Right ventricle myocardium inferior (tissue), 1 donor: ENCODE data around the gene DHRS4L2. TPM values are rescaled to one million over a fixed set of nuclear protein-coding genes. Genes with fewer than 3 reads are reported as not detected.
"Not testable (repeated sequence)": the region's sequence is repeated elsewhere in the genome, so short reads cannot be mapped to it uniquely, and the experiment has no call there.

Source experiments
- ATAC-seq: fragments of 200-7000 bp; cut with Tn5 transposase; one replicate; pipeline ENCODE4 v1.9.1; 2020; ENCODE audit warnings: mild to moderate bottlenecking, moderate library complexity
- DNase-seq: peaks from one replicate; pipeline ENCODE4 v3.0.0; 2021; ENCODE audit errors: missing footprints
- intact Hi-C: fragments of 100-400 bp; cut with DNase I; formaldehyde crosslinking; loops from one replicate; pipeline ENCODE4 v1.11.0; 2022
- long read RNA-seq: library from polyadenylated mRNA; unstranded; transcript quantifications from one replicate; pipeline ENCODE4 v2.0.0, GENCODE V29; 2021
- total RNA-seq: library from RNA; stranded (reverse); fragmentation: NEBNext Ultra II Directional; extraction: Animal tissue kit (Norgen Biotek cat#: 25700); gene quantifications from one replicate; pipeline ENCODE4 v1.2.1, GENCODE V29; 2021
- donor health status: DM: no; HTN: yes; CAD: no; lungs with severe emphysema.

The DHRS4L2 gene
- total RNA-seq: 16.3 TPM
- long read RNA-seq, transcript DHRS4L2-202 (5 exons, 1,117 nt): major isoform, 7 of 9 reads
- long read RNA-seq, partial matches to known transcripts: 0 of 9 reads
- long read RNA-seq, other reads (novel, unspliced or antisense): 1 of 9 reads

DNA sequence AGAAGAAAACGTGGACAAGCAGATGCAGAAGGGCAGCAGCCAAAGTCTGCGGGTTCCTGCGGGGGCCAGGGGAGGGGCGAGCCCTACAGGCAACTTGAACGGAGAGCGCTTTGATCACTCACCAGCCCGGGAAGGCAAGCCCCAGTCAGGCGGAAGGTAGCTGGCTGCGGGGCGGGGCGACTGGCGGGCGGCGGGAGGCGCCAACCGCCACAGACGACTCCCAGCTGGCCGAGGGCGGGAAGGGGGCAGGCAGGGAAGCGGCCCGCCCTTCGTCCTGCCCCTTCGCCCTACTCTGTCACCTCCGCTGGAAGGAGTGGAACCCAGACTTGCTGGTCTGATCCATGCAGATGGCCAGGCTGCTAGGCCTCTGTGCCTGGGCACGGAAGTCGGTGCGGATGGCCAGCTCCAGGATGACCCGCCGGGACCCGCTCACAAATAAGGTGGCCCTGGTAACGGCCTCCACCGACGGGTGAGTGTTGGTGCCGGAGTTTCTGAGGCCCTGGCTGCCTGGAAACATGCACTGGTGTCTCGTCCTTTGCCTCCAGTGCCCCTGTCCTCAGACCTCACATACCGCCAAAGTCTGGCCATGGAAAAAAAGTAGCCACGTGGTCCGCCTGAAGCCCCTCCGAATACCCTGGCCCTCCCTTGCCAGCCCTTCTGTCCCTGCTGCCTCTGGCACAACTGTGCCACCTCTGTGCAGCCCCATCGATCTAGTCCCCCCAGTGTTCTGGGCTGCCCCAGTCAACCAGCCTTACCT, at the start of gene DHRS4L2:
Gene DHRS4L2 (plus strand): TSS at position 323 of the 757 bp plus-strand sequence. CDS start 19 bp downstream, at position 342.
- ATAC-seq (peak; percentile 85), DNase-seq (peak; percentile 87)

DNA sequence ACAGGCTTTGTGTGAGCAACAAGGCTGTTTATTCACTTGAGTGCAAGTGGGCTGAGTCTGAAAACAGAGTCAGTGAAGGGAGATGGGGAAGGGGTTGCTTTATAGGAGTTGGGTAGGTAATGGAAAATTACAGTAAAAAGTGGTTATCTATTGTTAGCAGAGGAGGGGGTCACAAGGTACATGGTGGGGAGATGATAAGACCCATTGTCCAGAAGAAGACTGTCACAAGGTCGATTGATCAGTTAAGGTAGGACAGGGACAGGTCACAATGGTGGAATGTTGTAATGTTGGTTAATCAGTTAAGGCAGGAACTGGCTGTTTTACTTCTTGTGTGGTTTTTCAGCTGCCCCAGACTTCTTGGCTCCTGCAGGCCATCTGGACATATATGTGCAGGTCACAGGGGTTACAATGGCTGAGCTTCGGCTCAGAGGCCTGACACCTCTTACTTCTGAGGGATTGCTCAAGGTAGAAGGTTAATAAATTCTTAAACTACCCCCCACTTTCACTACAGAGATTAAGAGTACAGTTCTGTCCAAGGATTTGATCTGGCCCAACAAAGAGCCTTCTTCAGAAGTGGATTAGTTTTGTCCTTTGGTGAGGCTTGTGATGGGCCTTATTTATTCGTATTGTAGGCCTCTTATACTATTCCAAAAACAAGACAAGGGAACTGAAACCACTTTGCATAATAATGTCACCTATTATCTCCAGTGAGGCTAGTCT, 49.0 kb upstream of the DHRS4L2 start:
- DNase-seq (no peak), ATAC-seq (no peak)
- intact Hi-C loops: no loop called here

More for the DNA sequence above, at the start of gene DHRS4L2:
- intact Hi-C loops: loop anchor here (5.0 kb wide), 1 partner anchor 49 kb away; no protein-coding TSS in a partner anchor

DNA sequence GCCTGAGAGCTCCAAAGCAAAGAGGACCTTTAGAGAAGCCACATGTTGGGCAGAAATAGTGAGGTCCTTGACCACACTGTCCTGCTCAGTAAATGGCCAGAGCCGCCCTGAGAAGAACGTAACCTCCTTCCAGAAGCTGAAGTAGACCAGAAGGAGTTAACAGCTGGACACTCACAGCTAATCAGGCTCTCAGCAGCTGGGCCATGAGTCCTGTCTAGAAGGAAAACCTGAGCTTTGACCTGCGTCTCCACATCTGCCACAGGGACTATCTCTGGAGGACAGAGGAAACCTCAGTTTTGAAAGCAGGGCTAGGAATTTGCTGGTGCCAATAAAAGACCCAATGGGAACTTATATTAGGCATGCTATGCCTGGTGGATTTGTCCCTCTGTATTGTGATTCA, 47.5 kb upstream of the DHRS4L2 start:
- DNase-seq (no peak), ATAC-seq (no peak)
- intact Hi-C loops: no loop called here

DNA sequence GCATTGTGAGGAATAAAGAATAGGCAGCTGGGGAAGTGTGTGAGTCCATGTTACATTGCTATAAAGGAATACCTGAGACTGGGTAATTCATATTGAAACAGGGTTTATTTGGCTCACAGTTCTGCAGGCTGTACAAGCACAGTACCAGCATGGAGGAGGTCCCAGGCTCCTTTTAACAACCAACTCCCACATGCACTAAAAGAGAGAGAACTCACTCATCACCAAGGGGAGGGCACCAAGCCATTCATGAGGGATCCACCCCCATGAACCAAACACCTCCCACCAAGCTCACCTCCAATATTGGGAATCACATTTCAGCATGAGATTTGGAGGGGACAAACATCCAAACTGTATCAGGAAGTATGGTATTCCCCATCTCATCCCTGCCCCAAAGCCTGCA, 47.1 kb upstream of the DHRS4L2 start:
- ATAC-seq (no peak), DNase-seq (no peak)
- intact Hi-C loops: no loop called here

DNA sequence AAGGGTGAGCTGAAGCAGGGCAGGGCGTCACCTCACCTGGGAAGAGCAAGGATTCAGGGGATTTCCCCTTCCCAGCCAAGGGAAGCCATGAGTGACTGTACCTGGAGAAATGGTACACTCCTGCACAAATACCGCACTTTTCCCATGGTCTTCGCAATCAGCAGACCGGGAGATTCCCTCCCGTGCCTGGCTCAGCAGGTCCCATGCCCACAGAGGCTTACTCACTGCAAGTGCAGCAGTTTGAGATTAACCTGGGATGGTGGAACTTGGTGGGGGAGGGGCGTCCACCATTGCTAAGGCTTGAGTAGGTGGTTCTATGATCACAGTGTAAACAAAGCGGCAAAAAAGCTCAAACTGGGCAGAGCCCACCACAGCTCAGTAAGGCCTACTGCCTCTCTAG, 46.1 kb upstream of the DHRS4L2 start:
- intact Hi-C loops: no loop called here
- ATAC-seq (no peak), DNase-seq (no peak)

DNA sequence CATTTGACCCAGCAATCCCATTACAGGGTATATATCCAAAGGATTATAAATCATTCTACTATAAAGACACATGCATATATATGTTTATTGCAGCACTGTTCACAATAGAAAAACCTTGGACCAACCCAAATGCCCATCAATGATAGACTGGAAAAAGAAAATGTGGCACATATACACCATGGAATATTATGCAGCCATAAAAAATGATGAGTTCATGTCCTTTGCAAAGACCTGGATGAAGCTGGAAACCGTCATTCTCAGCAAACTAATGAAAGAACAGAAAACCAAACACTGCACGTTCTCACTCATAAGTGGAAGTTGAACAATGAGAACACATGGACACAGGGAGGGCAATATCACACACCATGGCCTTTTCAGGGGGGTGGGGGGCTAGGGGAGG, 39.7 kb upstream of the DHRS4L2 start:
- ATAC-seq, intact Hi-C loops: not testable (repeated sequence)

DNA sequence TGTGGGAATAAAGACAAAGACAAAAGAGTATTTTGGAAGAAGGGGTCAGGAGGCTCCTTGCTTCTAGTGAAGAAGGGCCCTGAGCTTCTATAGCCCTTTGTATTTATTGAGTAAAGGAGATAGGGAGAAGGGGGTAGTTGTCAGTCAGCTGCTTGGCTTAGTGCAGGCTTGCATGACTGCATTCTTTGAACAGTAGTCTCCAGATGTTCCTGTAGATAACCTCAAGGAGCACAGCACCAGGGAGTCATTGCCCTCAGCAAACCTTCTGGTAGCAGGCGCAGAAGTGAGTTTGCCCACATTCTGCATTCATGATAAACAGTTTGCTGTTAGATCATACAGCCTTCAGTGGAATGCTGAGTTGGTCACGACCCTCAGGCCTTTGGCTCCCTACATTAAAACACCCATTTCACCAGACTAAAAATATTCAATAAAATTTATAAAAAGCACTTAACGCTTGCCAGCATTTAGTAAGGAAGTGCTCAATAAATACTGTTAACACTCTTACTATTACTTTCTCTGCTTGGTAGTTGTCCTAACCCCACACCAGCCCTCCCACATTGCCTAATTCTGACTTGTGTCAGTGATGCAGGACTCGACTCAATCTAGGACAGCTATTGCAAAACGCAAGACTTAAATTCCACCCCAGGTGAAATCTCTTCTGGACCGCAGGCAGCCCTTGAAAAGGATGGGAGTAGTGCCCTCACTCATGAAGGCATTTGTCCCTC, 38.2 kb upstream of the DHRS4L2 start:
- ATAC-seq (no peak), DNase-seq (no peak)
- intact Hi-C loops: no loop called here

More for the DNA sequence above, 39.7 kb upstream of the DHRS4L2 start:
- not testable (repeated sequence) for DNase-seq

DNA sequence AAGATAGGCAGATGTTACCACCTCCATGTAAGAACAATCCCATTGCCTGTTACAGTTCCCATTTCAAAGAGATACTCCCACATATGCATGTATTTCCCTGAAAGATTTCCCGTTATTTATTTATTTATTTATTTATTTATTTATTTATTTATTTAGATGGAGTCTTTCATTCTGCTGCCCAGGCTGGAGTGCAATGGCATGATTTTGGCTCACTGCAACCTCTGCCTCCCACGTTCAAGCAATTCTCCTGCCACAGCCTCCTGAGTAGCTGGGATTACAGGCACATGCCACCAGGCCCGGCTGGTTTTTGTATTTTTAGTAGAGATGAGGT, 37.6 kb upstream of the DHRS4L2 start:
- DNase-seq, ATAC-seq, intact Hi-C loops: not testable (repeated sequence)

DNA sequence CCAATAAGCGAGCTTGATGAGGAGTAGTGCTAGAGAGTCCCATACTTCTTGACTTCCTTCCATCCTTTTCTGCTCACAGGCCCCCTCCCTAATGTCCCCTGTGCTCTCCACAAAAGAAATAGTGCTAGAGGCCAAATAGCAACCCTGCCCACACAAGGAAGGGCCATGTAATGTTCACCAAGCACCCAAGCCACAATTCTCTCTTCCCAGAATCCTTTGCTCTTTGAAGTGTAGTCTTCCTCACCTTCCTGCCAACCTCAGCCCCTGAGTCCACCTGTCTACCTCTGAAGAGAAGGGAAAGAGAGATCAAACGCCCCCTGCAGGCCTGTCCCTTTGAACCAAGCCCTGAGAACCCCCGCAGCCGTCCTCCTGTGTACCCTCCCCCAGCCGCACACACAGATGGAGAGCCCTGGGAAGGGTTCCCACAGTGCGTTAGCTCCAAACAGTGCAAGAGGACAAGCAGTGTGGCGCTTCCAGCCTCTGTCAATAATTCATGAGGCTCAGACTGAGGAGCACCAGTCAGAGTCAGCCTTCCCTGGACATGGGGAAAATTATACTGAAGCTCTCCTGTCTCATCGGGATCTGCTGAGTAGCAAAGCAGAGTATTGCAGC, 37.0 kb upstream of the DHRS4L2 start:
- intact Hi-C loops: no loop called here
- ATAC-seq (no peak), DNase-seq (no peak)

DNA sequence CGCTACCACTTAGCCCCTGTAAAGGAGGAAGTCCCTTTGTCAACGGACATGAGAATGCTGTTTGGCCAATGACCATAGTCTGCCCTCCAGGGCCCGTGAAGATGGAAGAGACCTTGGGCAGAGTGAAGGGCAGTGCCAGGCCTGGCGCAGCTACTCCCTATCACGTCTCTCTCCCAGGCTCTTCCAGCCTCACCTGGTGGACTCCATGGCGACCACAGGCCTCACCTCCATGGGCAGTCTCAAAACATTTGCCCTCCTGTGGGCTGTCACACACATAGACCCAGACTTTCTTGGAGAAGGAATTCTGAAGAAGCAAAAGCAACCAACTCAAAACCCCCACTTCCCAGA, 35.6 kb upstream of the DHRS4L2 start:
- ATAC-seq, intact Hi-C loops, DNase-seq: not testable (repeated sequence)

DNA sequence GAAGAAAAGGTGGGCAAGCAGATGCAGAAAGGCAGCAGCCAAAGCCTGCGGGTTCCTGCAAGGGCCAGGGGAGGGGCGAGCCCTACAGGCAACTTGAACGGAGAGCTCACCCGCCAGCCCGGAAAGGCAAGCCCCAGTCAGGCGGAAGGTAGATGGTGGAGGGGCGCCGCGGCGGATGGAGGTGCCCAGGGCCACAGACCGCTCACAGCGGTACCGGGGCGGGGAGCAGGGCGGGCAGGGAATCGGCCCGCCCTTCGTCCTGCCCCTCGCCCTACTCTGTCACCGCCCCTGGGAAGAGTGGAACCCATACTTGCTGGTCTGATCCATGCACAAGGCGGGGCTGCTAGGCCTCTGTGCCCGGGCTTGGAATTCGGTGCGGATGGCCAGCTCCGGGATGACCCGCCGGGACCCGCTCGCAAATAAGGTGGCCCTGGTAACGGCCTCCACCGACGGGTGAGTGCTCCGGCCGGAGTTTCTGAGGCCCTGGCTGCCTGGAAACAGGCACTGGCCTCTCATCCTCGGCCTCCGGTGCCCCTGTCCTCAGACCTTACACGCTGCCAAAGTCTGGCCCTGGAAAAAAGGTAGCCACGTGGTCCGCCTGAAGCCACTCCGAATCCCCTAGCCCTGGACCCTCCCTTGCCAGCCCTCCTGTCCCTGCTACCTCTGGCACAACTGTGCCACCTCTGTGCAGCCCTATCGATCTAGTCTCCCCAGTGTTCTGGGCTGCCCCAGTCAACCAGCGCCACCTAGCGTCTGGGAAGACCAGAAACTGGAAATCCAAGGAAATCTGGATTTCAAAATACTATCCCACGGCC, 35.1 kb upstream of the DHRS4L2 start, which contains the start of gene DHRS4:
Gene DHRS4 (plus strand): TSS at position 307 of the 815 bp plus-strand sequence. CDS start 19 bp downstream, at position 326.
- ATAC-seq (peak; percentile 97), DNase-seq (peak; percentile 88)
- intact Hi-C loops: no loop called here

DNA sequence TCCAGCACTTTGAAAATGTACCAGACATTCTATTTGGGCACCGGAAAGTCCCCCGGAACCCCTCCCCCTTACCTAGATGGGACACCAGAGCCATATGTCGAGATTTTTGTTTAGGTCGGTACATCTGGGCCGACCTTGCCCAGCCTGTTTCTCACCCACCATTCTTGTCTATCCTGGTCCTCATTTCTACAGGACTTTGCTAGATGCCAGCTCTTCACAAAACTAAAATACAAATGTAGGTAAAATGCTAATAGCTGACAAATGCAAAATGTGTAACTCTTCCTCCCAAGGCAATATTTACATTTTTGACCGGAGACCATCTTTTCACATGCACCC, 34.5 kb upstream of the DHRS4L2 start:
- ATAC-seq, DNase-seq, intact Hi-C loops: not testable (repeated sequence)

DNA sequence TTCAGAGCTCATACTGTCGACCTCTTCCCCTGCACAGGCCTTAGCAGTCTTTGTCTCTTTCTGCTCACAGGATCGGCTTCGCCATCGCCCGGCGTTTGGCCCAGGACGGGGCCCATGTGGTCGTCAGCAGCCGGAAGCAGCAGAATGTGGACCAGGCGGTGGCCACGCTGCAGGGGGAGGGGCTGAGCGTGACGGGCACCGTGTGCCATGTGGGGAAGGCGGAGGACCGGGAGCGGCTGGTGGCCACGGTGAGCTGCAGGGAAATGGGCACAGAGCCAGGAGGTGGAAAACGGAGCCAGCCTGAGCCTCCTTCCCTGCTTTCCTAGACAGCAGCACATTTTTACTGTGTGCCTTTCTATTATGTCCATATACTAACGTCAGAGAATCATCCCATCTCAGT, 33.8 kb upstream of the DHRS4L2 start:
- ATAC-seq, intact Hi-C loops: not testable (repeated sequence)

DNA sequence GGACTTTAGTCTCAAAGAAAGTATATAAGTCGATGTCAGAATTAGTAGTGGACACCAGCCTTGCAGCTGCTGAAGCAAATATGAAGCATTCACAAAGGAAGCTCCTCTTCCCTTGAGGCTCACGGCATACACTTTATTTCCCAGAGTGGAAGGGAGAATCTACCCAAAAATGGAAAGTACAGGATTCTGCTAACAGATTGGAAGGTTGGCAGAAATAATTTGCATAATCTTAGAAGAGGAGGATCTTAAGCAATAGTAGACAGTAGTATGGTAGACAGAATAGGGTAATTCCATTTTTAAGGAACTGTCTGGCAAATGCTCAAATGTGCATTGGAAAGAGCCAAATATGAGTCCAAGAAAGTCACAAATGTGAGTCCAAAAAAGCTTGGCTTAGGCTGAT, 32.9 kb upstream of the DHRS4L2 start:
- intact Hi-C loops, ATAC-seq, DNase-seq: not testable (repeated sequence)

More for the DNA sequence above, 33.8 kb upstream of the DHRS4L2 start:
- DNase-seq: not testable (repeated sequence)

DNA sequence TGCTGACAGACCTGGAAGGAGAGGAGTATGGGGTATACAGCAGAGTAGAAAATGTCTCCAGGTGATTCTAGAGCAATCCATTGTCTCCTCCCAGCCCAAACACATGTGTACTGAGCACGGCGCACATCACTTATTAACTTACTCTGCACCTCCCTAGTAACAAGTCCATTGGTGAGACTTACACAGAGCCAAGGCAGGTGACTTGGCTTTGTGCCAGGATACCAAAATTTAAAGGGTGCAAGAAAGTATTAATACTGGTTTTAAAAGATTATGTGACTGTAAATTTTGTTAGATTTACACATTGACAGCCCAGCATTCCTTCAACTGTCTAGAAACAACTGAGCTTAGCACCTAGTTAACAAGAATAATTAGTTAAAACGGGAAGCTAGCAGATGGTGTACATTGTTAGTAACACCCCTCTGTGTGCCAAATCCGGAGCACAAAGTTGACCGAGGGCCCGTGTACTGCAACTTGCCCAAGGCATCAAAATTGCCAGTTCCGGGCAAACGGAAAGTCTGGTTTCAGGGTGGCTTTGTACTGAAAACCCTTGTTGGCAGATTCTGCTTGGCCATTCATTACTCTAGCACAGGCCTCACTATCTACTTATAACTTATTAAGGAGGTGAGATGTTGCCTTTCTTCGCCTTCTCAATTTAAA, 30.7 kb upstream of the DHRS4L2 start:
- intact Hi-C loops, DNase-seq, ATAC-seq: not testable (repeated sequence)

DNA sequence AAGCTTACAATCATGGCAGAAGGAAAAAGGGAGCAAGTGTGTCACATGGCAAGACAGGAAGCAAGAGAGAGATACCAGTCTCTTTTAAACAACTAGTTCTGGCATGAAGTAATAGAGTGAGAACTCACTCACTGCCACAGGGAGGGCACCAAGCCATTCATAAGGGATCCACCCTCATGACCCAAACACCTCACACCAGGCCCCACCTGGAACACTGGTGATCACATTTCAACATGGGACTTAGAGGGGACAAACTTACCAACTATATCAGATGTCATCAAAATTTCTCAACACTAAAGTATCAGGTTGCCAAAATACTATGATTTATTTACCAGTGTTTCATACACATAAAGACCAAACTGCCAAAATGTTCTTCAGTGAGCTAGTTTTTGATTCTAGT, 27.8 kb upstream of the DHRS4L2 start:
- ATAC-seq, intact Hi-C loops, DNase-seq: not testable (repeated sequence)

DNA sequence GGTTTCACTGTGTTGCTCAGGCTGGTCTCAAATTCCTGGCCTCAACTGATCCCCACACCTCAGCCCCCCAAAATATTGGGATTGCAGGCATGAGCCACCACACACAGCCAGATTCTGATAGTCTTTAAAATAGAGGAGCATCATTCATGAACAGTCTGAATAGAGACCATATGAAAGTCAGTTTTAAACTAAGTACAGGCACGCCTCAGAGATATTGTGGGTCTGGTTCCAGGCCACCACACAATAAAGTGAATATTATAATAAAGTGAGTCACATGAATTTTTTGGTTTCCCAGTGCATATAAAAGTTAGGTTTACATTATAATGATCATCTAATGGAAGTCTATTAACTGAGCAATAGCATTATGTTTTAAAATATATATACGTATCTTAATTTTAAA, 27.0 kb upstream of the DHRS4L2 start:
- ATAC-seq, DNase-seq, intact Hi-C loops: not testable (repeated sequence)
